ENCODE data around the gene TEX26.

The TEX26 gene

DNA sequence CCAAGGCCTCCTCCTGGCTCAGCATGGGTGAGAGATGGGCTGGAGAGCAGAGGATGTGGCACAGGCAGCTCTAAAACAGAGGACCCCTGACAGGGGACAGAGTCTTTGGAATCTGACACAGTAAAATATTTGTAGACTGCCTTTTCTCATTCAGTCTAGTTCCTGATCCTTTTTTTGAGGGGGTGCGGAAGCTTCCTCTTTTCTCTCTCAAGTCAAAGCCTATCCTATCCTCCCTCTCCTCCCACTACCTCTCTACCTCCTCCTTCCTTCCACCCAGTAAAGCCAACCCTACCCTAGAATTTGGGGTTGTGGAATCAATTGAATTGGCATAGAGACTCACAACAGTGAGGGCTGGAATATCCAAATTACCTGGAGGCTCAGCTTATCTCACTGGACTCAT is 82.0 kb downstream of the TEX26 start:
- DNase-seq = no peak

- DNase-seq = no peak
Observed at GRCh38 chr13:31015199-31015598, 82.7 kb downstream of the TEX26 start.

DNA sequence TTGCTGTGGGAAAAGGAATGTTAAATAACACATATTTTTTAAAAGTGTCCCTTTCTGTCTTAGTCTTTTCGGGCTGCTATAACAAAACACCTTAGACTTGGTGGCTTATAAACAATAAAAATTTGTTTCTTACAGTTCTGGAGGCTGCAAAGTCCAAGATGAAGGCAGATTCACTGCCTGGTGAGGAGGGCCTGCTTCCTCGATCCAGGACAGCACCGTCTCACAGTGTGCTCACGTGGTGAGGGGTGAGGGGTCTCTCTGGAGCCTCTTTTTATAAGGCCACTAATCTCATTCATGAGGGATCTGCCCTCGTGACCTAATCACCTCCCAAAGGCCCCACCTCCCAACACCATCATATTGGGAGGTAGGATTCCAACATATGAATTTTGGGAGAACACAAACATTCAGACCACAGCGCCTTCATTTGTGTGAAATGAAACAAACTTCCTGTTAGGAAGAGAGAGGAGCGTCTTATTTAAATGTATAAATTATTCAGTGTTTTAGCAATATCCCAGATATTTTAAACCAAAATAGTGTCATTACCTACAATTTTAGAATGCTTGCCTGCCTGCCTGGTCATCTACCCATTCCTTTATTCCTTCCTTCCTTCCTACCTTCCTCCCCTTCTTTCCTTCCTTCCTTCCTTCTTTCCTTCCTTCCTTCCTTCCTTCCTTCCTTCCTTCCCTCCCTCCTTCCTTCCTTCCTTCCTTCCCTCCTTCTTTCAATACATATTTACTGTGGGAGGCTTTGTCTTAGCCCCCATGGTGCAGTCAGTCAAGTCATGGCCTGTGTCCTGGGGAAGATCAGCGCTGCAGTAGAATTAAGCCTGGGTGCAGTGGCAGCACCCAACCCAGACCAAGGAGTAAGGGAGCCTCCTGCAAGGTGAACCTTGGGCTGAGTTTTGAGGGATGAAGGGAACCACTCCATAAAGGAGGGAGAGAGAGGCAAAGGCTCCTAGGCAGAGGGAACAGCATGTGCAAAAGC is 84.2 kb downstream of the TEX26 start:
- no peak for DNase-seq

- DNase-seq = no peak
Observed at GRCh38 chr13:31018511-31018910, 86.1 kb downstream of the TEX26 start.

DNA sequence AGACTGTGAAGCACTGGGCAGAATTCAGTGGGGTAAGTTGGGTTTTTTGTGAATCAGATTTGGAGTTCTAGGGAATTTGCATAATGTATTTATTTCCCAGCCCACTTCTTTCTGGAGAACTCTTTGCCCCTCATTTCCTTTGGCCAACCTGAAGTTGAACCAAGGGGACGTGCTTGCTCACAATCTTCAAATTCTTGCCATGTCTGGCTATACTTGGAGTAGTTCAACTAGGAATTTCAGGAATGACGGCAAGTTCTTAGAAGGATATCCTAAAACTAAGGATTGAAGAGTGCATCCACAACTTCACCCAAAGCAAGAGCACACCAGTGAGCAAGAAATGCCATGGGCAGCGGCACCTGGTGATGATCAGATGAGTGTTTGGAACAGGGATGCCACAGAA is 88.5 kb downstream of the TEX26 start:
- DNase-seq = no peak

DNA sequence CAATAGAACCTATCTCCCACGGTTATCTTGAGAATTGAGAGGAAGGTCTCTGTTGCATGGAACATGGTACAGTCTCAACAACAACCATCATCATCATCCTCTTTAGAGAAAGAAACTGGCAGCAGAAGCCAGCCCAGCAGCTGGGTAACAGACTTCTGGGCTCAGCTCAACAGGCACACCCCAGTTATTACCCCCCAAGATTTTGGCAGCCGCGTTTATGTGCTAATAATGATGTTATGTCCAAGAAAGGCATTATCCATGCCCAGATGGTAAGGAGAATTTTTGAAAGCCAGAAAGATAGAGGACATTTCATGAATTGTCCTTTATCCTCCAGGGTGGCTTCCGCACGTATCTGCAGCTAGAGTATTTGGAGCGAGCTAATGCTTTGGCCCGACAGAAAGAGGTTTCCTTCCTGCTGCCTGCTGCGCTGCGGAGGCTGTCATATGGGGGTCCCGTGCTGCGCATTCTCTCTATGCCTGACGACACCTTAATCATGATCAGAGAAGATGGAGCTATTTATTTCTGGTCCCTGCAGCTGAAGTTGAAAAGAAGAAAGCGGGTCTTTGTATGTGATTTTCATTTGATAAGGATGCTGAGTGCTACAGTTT is 89.9 kb downstream of the TEX26 start:
- no peak for DNase-seq

- DNase-seq = no peak
Observed at GRCh38 chr13:31022928-31023530, 90.6 kb downstream of the TEX26 start.

All from EL (cell line).